Stimulated activated effector memory CD8-positive, alpha-beta T cell treated with anti-CD3 and anti-CD28 coated beads, Interleukin-12 subunit alpha, Interleukin-12 subunit beta, amount 100 ng/mL, for 72 hours (primary cell): Measurements from ENCODE around the gene SHROOM3.

Source experiments
- ATAC-seq: fragments of 150-1000 bp; cut with Tn5 transposase; 2 replicates; pipeline ENCODE4 v1.10.0; 2021
- DNase-seq, 2 donors: peaks; one replicate each; pipeline ENCODE4 v3.0.0; 2021 to 2022; ENCODE audit warnings: low spot score in 2 of 2
- H3K27ac Mint-ChIP-seq: one replicate; pipeline ENCODE4 v1.8.0; 2022; ENCODE audit warnings: mild to moderate bottlenecking, mixed read lengths
- H3K36me3 Mint-ChIP-seq: one replicate; pipeline ENCODE4 v1.8.0; 2022; ENCODE audit warnings: mild to moderate bottlenecking, mixed read lengths
- H3K4me1 Mint-ChIP-seq: one replicate; pipeline ENCODE4 v1.8.0; 2022; ENCODE audit warnings: mixed read lengths
- H3K4me3 Mint-ChIP-seq: one replicate; pipeline ENCODE4 v1.8.0; 2022; ENCODE audit warnings: mild to moderate bottlenecking, mixed read lengths
- H3K9me3 Mint-ChIP-seq: one replicate; pipeline ENCODE4 v1.8.0; 2022; ENCODE audit warnings: mixed read lengths

Gene SHROOM3

GRCh38 chr4:76459291-76459723 lies 24.3 kb downstream of the SHROOM3 start:
- no peak for DNase-seq
- Mint-ChIP-seq H3K4me3 (no peak overlapping the region), H3K27ac (no peak overlapping the region), H3K9me3 (peaks cover 11% of the 10 kb centered on the region), H3K36me3 (no peaks in the 10 kb centered on the region), H3K4me1 (no peaks in the 10 kb centered on the region)
- no peak for ATAC-seq

GRCh38 chr4:76463568-76463967 lies 28.5 kb downstream of the SHROOM3 start:
- Mint-ChIP-seq H3K4me1 (no peaks in the 10 kb centered on the region), H3K36me3 (no peaks in the 10 kb centered on the region), H3K9me3 (peaks cover 11% of the 10 kb centered on the region), H3K4me3 (no peak overlapping the region), H3K27ac (no peak overlapping the region)
- ATAC-seq (no peak), DNase-seq (no peak)

- Mint-ChIP-seq H3K27ac (no peak overlapping the region), H3K4me3 (no peak overlapping the region), H3K4me1 (no peaks in the 10 kb centered on the region), H3K36me3 (no peaks in the 10 kb centered on the region), H3K9me3 (no peaks in the 10 kb centered on the region)
- DNase-seq (no peak), ATAC-seq (no peak)
These were observed 35.0 kb downstream of the SHROOM3 start for GRCh38 chr4:76470064-76470463.

- Mint-ChIP-seq H3K27ac (no peak overlapping the region), H3K4me3 (no peak overlapping the region), H3K4me1 (no peaks in the 10 kb centered on the region), H3K9me3 (no peaks in the 10 kb centered on the region), H3K36me3 (no peaks in the 10 kb centered on the region)
- ATAC-seq (no peak), DNase-seq (no peak)
These were observed 35.5 kb downstream of the SHROOM3 start for GRCh38 chr4:76470532-76470931.

- H3K27ac Mint-ChIP-seq, result no peak overlapping the region
- H3K4me1 Mint-ChIP-seq, result no peaks in the 10 kb centered on the region
- no peak for ATAC-seq
- H3K4me3 Mint-ChIP-seq, result no peak overlapping the region
- no peaks in the 10 kb centered on the region for H3K36me3 Mint-ChIP-seq
- no peak for DNase-seq
- H3K9me3 Mint-ChIP-seq, result peaks cover 7% of the 10 kb centered on the region
These were observed 41.5 kb downstream of the SHROOM3 start for GRCh38 chr4:76476571-76476970.

GRCh38 chr4:76484654-76485053 lies 49.6 kb downstream of the SHROOM3 start:
- no peaks in the 10 kb centered on the region for H3K36me3 Mint-ChIP-seq
- H3K4me3 Mint-ChIP-seq, result no peak overlapping the region
- peaks cover 7% of the 10 kb centered on the region for H3K4me1 Mint-ChIP-seq
- no peak for DNase-seq
- H3K9me3 Mint-ChIP-seq, result peaks cover 7% of the 10 kb centered on the region
- H3K27ac Mint-ChIP-seq, result no peak overlapping the region
- no peak for ATAC-seq

- ATAC-seq (no peak), DNase-seq (no peak)
- Mint-ChIP-seq H3K36me3 (no peaks in the 10 kb centered on the region), H3K27ac (no peak overlapping the region), H3K4me3 (no peak overlapping the region), H3K9me3 (peaks cover 6% of the 10 kb centered on the region), H3K4me1 (peaks cover 10% of the 10 kb centered on the region)
These were observed 50.4 kb downstream of the SHROOM3 start for GRCh38 chr4:76485450-76485849.

- Mint-ChIP-seq H3K4me1 (peaks cover 10% of the 10 kb centered on the region), H3K36me3 (no peaks in the 10 kb centered on the region), H3K9me3 (no peaks in the 10 kb centered on the region), H3K4me3 (no peak overlapping the region), H3K27ac (no peak overlapping the region)
- DNase-seq, result no peak
- ATAC-seq, result no peak
These were observed 51.7 kb downstream of the SHROOM3 start for GRCh38 chr4:76486588-76487276.

- Mint-ChIP-seq H3K27ac (no peak overlapping the region), H3K36me3 (no peaks in the 10 kb centered on the region), H3K4me3 (no peak overlapping the region), H3K4me1 (peaks cover 10% of the 10 kb centered on the region), H3K9me3 (no peaks in the 10 kb centered on the region)
- ATAC-seq (no peak), DNase-seq (no peak)
These were observed 52.6 kb downstream of the SHROOM3 start for GRCh38 chr4:76487621-76488020.

GRCh38 chr4:76488455-76488854 lies 53.4 kb downstream of the SHROOM3 start:
- Mint-ChIP-seq H3K9me3 (no peaks in the 10 kb centered on the region), H3K4me3 (no peak overlapping the region), H3K4me1 (peaks cover 10% of the 10 kb centered on the region), H3K27ac (no peak overlapping the region), H3K36me3 (no peaks in the 10 kb centered on the region)
- ATAC-seq (no peak), DNase-seq (no peak)

- Mint-ChIP-seq H3K4me1 (peaks cover 10% of the 10 kb centered on the region), H3K4me3 (no peak overlapping the region), H3K27ac (no peak overlapping the region), H3K36me3 (no peaks in the 10 kb centered on the region), H3K9me3 (no peaks in the 10 kb centered on the region)
- ATAC-seq, result no peak
- DNase-seq, result no peak
These were observed 54.1 kb downstream of the SHROOM3 start for GRCh38 chr4:76488888-76489685.

- Mint-ChIP-seq H3K9me3 (no peaks in the 10 kb centered on the region), H3K4me3 (no peak overlapping the region), H3K36me3 (no peaks in the 10 kb centered on the region), H3K4me1 (peaks cover 10% of the 10 kb centered on the region), H3K27ac (no peak overlapping the region)
- DNase-seq, result no peak
- ATAC-seq, result no peak
These were observed 54.7 kb downstream of the SHROOM3 start for GRCh38 chr4:76489686-76490161.

- Mint-ChIP-seq H3K9me3 (no peaks in the 10 kb centered on the region), H3K27ac (no peak overlapping the region), H3K36me3 (no peaks in the 10 kb centered on the region), H3K4me3 (no peak overlapping the region), H3K4me1 (peaks cover 10% of the 10 kb centered on the region)
- DNase-seq (no peak), ATAC-seq (no peak)
These were observed 57.0 kb downstream of the SHROOM3 start for GRCh38 chr4:76492055-76492454.

- Mint-ChIP-seq H3K27ac (no peak overlapping the region), H3K36me3 (no peaks in the 10 kb centered on the region), H3K9me3 (no peaks in the 10 kb centered on the region), H3K4me3 (no peak overlapping the region), H3K4me1 (peaks cover 7% of the 10 kb centered on the region)
- DNase-seq (no peak), ATAC-seq (no peak)
These were observed 59.2 kb downstream of the SHROOM3 start for GRCh38 chr4:76494243-76494642.

GRCh38 chr4:76494871-76495590 lies 60.0 kb downstream of the SHROOM3 start:
- no peak overlapping the region for H3K27ac Mint-ChIP-seq
- H3K4me3 Mint-ChIP-seq, result no peak overlapping the region
- no peaks in the 10 kb centered on the region for H3K36me3 Mint-ChIP-seq

More at GRCh38 chr4:76494871-76495590, 60.0 kb downstream of the SHROOM3 start:
- no peak for DNase-seq
- ATAC-seq, result no peak
- no peaks in the 10 kb centered on the region for H3K9me3 Mint-ChIP-seq
- no peaks in the 10 kb centered on the region for H3K4me1 Mint-ChIP-seq
